HG03025 (cell line): ENCODE data around the gene TNMD.
A peak's percentile ranks its signal among the peaks of the same experiment; 100 is the strongest.
"Not testable (repeated sequence)": the region's sequence is repeated elsewhere in the genome, so short reads cannot be mapped to it uniquely, and the experiment has no call there.

ENCODE experiments used
- ATAC-seq: cut with Tn5 transposase; IDR thresholded peaks from one replicate; pipeline ENCODE4 v1.9.1; 2021; ENCODE audit warnings: mild to moderate bottlenecking, moderate library complexity; ENCODE audit not compliant: unreplicated experiment, low FRiP score

The TNMD gene

GRCh38 chrX:100584611-100585010 is at the start of gene TNMD:
TSS of gene TNMD (plus strand) at chrX:100584936. CDS start at chrX:100585019, 83 bp downstream.
- no peak for ATAC-seq

GRCh38 chrX:100565534-100565933 is 19.2 kb upstream of the TNMD start:
- ATAC-seq = not testable (repeated sequence)

GRCh38 chrX:100586747-100587146 is 2.0 kb downstream of the TNMD start:
- ATAC-seq = no peak

GRCh38 chrX:100587861-100588260 is 3.1 kb downstream of the TNMD start:
- no peak for ATAC-seq

- ATAC-seq = no peak
These were observed 6.7 kb downstream of the TNMD start for GRCh38 chrX:100591256-100592051.

GRCh38 chrX:100593126-100593525 is 8.4 kb downstream of the TNMD start:
- no peak for ATAC-seq

- ATAC-seq = no peak
These were observed 8.8 kb downstream of the TNMD start for GRCh38 chrX:100593581-100593980.

- no peak for ATAC-seq
These were observed 11.9 kb downstream of the TNMD start for GRCh38 chrX:100596601-100597000.

- no peak for ATAC-seq
These were observed 14.7 kb downstream of the TNMD start for GRCh38 chrX:100599456-100599855.

- no peak for ATAC-seq
These were observed 15.6 kb downstream of the TNMD start for GRCh38 chrX:100600340-100600739.

- ATAC-seq = no peak
These were observed 16.0 kb downstream of the TNMD start for GRCh38 chrX:100600758-100601157.

GRCh38 chrX:100606753-100607152 is 22.0 kb downstream of the TNMD start:
- ATAC-seq = no peak

GRCh38 chrX:100609591-100609990 is 24.9 kb downstream of the TNMD start:
- ATAC-seq = no peak

GRCh38 chrX:100611951-100612350 is 27.2 kb downstream of the TNMD start:
- ATAC-seq = no peak

GRCh38 chrX:100615005-100615404 is 30.3 kb downstream of the TNMD start:
- peak; percentile 80 for ATAC-seq

- ATAC-seq = no peak
These were observed 38.3 kb downstream of the TNMD start for GRCh38 chrX:100623001-100623400.

- ATAC-seq = peak; percentile 94
These were observed 41.3 kb downstream of the TNMD start for GRCh38 chrX:100625985-100626491.

- no peak for ATAC-seq
These were observed 50.3 kb downstream of the TNMD start for GRCh38 chrX:100635040-100635439.

- ATAC-seq = no peak
These were observed 51.2 kb downstream of the TNMD start for GRCh38 chrX:100635989-100636320.

GRCh38 chrX:100636321-100636991 is 51.7 kb downstream of the TNMD start, which contains the start of gene TSPAN6:
TSS of gene TSPAN6 (minus strand) at chrX:100636806. CDS start at chrX:100636694, 112 bp downstream.
- peak; percentile 70 for ATAC-seq

GRCh38 chrX:100642290-100642689 is 57.6 kb downstream of the TNMD start:
- ATAC-seq = no peak

GRCh38 chrX:100643212-100643611 is 58.5 kb downstream of the TNMD start:
- ATAC-seq = no peak
